ENCODE measurements around the gene JAKMIP2. TPM values are rescaled to one million over a fixed set of nuclear protein-coding genes. Genes with fewer than 3 reads are reported as not detected.

JAKMIP2 gene
- total RNA-seq, 5 donors from 2014 or later (not counting 1 experiment from before 2014, with no cell fraction given) = 1.8 to 8.3 (median 5.7) TPM

GRCh38 chr5:147560718-147561331 lies 221.7 kb downstream of the JAKMIP2 start:
- ATAC-seq (replicated peaks in 1 of 4) = no peak
- ChIA-PET CTCF (no interaction called here), POLR2A (no interaction called here)
- Histone ChIP-seq H3K27ac (ENCODE audit: low read length) (no peak overlapping the region), H3K4me1 (ENCODE audit: control insufficient read depth in 1 of 2, extremely low read depth in 1 of 2, insufficient read depth in 2 of 2, low read length in 2 of 2) (no peaks in the 10 kb centered on the region), H3K36me3 (ENCODE audit: control insufficient read depth in 2 of 2, extremely low read depth in 1 of 2, insufficient read depth in 1 of 2, low read length in 1 of 2) (no peaks in the 10 kb centered on the region), H3K4me3 (ENCODE audit: control insufficient read depth in 1 of 2, extremely low read depth in 1 of 2, low read length in 1 of 2) (no peak overlapping the region), H3K9me3 (no peaks in the 10 kb centered on the region), H3K27me3 (replicated peaks in 1 of 2; ENCODE audit: control insufficient read depth in 2 of 2, extremely low read depth in 1 of 2, insufficient read depth in 2 of 2, low read length in 1 of 2) (no peaks in the 10 kb centered on the region)
- Mint-ChIP-seq H3K4me3 (no peak overlapping the region), H3K27ac (no peak overlapping the region), H3K4me1 (no peaks in the 10 kb centered on the region), H3K9me3 (no peaks in the 10 kb centered on the region), H3K27me3 (no peaks in the 10 kb centered on the region), H3K36me3 (no peaks in the 10 kb centered on the region)
- no peak for DNase-seq
- 88% methylated on average over 1 of the region's 2 CpGs for WGBS (ENCODE audit: insufficient coverage)

- no peak overlapping the region for H3K4me3 Mint-ChIP-seq
Measured at GRCh38 chr5:147559749-147560148, 222.8 kb downstream of the JAKMIP2 start.

DNA sequence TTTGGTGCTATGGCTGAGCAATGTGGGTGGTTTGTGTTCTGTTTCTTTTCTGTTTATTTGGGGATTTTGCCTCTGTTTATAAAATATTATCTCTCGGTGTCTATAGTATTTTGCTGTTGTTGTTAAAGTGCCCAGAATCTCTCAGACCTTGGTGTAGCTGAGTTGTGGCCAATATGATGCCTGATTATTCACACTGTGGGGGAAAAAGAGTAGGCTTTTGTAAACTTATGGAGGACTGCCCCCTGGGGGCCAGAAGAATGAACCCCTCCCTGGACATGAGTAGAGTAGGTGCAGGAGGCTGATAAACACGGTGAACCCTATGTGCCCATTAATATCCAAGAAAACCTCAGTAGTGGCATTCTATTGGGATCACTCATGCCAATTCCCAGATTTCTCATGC lies 223.7 kb downstream of the JAKMIP2 start:
- Mint-ChIP-seq H3K4me3 (no peak overlapping the region), H3K9me3 (no peaks in the 10 kb centered on the region), H3K27me3 (peaks cover 0 to 4% of the 10 kb centered on the region in 2 donors), H3K4me1 (no peaks in the 10 kb centered on the region), H3K36me3 (no peaks in the 10 kb centered on the region), H3K27ac (no peak overlapping the region)
- WGBS (ENCODE audit: insufficient coverage) = 75% methylated on average over 1 of the region's 2 CpGs
- Histone ChIP-seq H3K9me3 (no peaks in the 10 kb centered on the region), H3K36me3 (ENCODE audit: control insufficient read depth in 2 of 2, extremely low read depth in 1 of 2, insufficient read depth in 1 of 2, low read length in 1 of 2) (no peaks in the 10 kb centered on the region), H3K27ac (ENCODE audit: low read length) (no peak overlapping the region), H3K27me3 (replicated peaks in 1 of 2; ENCODE audit: control insufficient read depth in 2 of 2, extremely low read depth in 1 of 2, insufficient read depth in 2 of 2, low read length in 1 of 2) (no peaks in the 10 kb centered on the region), H3K4me3 (ENCODE audit: control insufficient read depth in 1 of 2, extremely low read depth in 1 of 2, low read length in 1 of 2) (no peak overlapping the region), H3K4me1 (ENCODE audit: control insufficient read depth in 1 of 2, extremely low read depth in 1 of 2, insufficient read depth in 2 of 2, low read length in 2 of 2) (no peaks in the 10 kb centered on the region)
- POLR2A ChIA-PET = no interaction called here
- DNase-seq = no peak
- CTCF ChIA-PET = no interaction called here
- no peak for ATAC-seq (replicated peaks in 1 of 4)

More at GRCh38 chr5:147559749-147560148, 222.8 kb downstream of the JAKMIP2 start:
- no peak overlapping the region for H3K27ac Mint-ChIP-seq
- peaks cover 0 to 3% of the 10 kb centered on the region in 2 donors for H3K27me3 Mint-ChIP-seq
- no peaks in the 10 kb centered on the region for H3K27me3 ChIP-seq (replicated peaks in 1 of 2; ENCODE audit: control insufficient read depth in 2 of 2, extremely low read depth in 1 of 2, insufficient read depth in 2 of 2, low read length in 1 of 2)
- CTCF ChIA-PET = no interaction called here
- DNase-seq (no peak), ATAC-seq (replicated peaks in 1 of 4) (no peak)
- no peaks in the 10 kb centered on the region for H3K9me3 Mint-ChIP-seq
- H3K9me3 ChIP-seq = no peaks in the 10 kb centered on the region
- POLR2A ChIA-PET = no interaction called here
- H3K36me3 ChIP-seq (ENCODE audit: control insufficient read depth in 2 of 2, extremely low read depth in 1 of 2, insufficient read depth in 1 of 2, low read length in 1 of 2) = no peaks in the 10 kb centered on the region
- H3K36me3 Mint-ChIP-seq = no peaks in the 10 kb centered on the region
- WGBS (ENCODE audit: insufficient coverage) = 17% methylated on average over 1 of the region's 2 CpGs
- no peak overlapping the region for H3K27ac ChIP-seq (ENCODE audit: low read length)
- no peaks in the 10 kb centered on the region for H3K4me1 Mint-ChIP-seq
- H3K4me1 ChIP-seq (ENCODE audit: control insufficient read depth in 1 of 2, extremely low read depth in 1 of 2, insufficient read depth in 2 of 2, low read length in 2 of 2) = no peaks in the 10 kb centered on the region
- H3K4me3 ChIP-seq (ENCODE audit: control insufficient read depth in 1 of 2, extremely low read depth in 1 of 2, low read length in 1 of 2) = no peak overlapping the region

GRCh38 chr5:147557876-147558745 lies 224.4 kb downstream of the JAKMIP2 start:
- H3K36me3 ChIP-seq (ENCODE audit: control insufficient read depth in 2 of 2, extremely low read depth in 1 of 2, insufficient read depth in 1 of 2, low read length in 1 of 2) = no peaks in the 10 kb centered on the region
- no peak overlapping the region for H3K27ac ChIP-seq (ENCODE audit: low read length)
- DNase-seq = no peak
- Mint-ChIP-seq H3K4me3 (no peak overlapping the region), H3K4me1 (no peaks in the 10 kb centered on the region), H3K27me3 (peaks cover 0 to 7% of the 10 kb centered on the region in 2 donors), H3K9me3 (no peaks in the 10 kb centered on the region), H3K36me3 (no peaks in the 10 kb centered on the region), H3K27ac (no peak overlapping the region)
- CTCF ChIA-PET = interaction anchor here in 1 of 2 donors (0.5 kb wide), 1 partner anchor 104 kb away, joined by 3 read pairs; no protein-coding TSS in a partner anchor
- WGBS (ENCODE audit: insufficient coverage) = no CpG with 5 or more reads among the region's 8 CpGs
- H3K4me3 ChIP-seq (ENCODE audit: control insufficient read depth in 1 of 2, extremely low read depth in 1 of 2, low read length in 1 of 2) = no peak overlapping the region
- no peaks in the 10 kb centered on the region for H3K9me3 ChIP-seq
- POLR2A ChIA-PET = no interaction called here
- no peaks in the 10 kb centered on the region for H3K4me1 ChIP-seq (ENCODE audit: control insufficient read depth in 1 of 2, extremely low read depth in 1 of 2, insufficient read depth in 2 of 2, low read length in 2 of 2)
- ATAC-seq (replicated peaks in 1 of 4) = no peak
- no peaks in the 10 kb centered on the region for H3K27me3 ChIP-seq (replicated peaks in 1 of 2; ENCODE audit: control insufficient read depth in 2 of 2, extremely low read depth in 1 of 2, insufficient read depth in 2 of 2, low read length in 1 of 2)

- no peaks in the 10 kb centered on the region for H3K36me3 ChIP-seq (ENCODE audit: control insufficient read depth in 2 of 2, extremely low read depth in 1 of 2, insufficient read depth in 1 of 2, low read length in 1 of 2)
- no peak overlapping the region for H3K27ac Mint-ChIP-seq
- no peaks in the 10 kb centered on the region for H3K9me3 ChIP-seq
- DNase-seq (no peak), ATAC-seq (replicated peaks in 1 of 4) (no peak)
- CTCF ChIA-PET = no interaction called here
- peaks cover 0 to 11% of the 10 kb centered on the region in 2 donors for H3K27me3 Mint-ChIP-seq
- POLR2A ChIA-PET = no interaction called here
- H3K4me3 ChIP-seq (ENCODE audit: control insufficient read depth in 1 of 2, extremely low read depth in 1 of 2, low read length in 1 of 2) = no peak overlapping the region
- peaks cover 0 to 4% (median 0%) of the 10 kb centered on the region in 3 donors for H3K9me3 Mint-ChIP-seq
- H3K4me3 Mint-ChIP-seq = no peak overlapping the region
- H3K27ac ChIP-seq (ENCODE audit: low read length) = no peak overlapping the region
- no peaks in the 10 kb centered on the region for H3K27me3 ChIP-seq (replicated peaks in 1 of 2; ENCODE audit: control insufficient read depth in 2 of 2, extremely low read depth in 1 of 2, insufficient read depth in 2 of 2, low read length in 1 of 2)
- no peaks in the 10 kb centered on the region for H3K36me3 Mint-ChIP-seq
- 43% methylated on average over 1 of the region's 7 CpGs for WGBS (ENCODE audit: insufficient coverage)
- no peaks in the 10 kb centered on the region for H3K4me1 ChIP-seq (ENCODE audit: control insufficient read depth in 1 of 2, extremely low read depth in 1 of 2, insufficient read depth in 2 of 2, low read length in 2 of 2)
- no peaks in the 10 kb centered on the region for H3K4me1 Mint-ChIP-seq
Measured at GRCh38 chr5:147555176-147555575, 227.4 kb downstream of the JAKMIP2 start.

- 69% methylated on average over 3 of the region's 7 CpGs for WGBS (ENCODE audit: insufficient coverage)
- ATAC-seq (replicated peaks in 1 of 4) = no peak
- H3K9me3 ChIP-seq = no peaks in the 10 kb centered on the region
Measured at GRCh38 chr5:147554261-147554817, 228.2 kb downstream of the JAKMIP2 start.

More at GRCh38 chr5:147554261-147554817, 228.2 kb downstream of the JAKMIP2 start:
- no peak overlapping the region for H3K27ac ChIP-seq (ENCODE audit: low read length)
- no peak for DNase-seq
- H3K4me1 ChIP-seq (ENCODE audit: control insufficient read depth in 1 of 2, extremely low read depth in 1 of 2, insufficient read depth in 2 of 2, low read length in 2 of 2) = no peaks in the 10 kb centered on the region
- H3K4me1 Mint-ChIP-seq = no peaks in the 10 kb centered on the region
- ChIA-PET CTCF (no interaction called here), POLR2A (no interaction called here)
- no peak overlapping the region for H3K4me3 ChIP-seq (ENCODE audit: control insufficient read depth in 1 of 2, extremely low read depth in 1 of 2, low read length in 1 of 2)
- no peak overlapping the region for H3K4me3 Mint-ChIP-seq
- H3K27me3 ChIP-seq (replicated peaks in 1 of 2; ENCODE audit: control insufficient read depth in 2 of 2, extremely low read depth in 1 of 2, insufficient read depth in 2 of 2, low read length in 1 of 2) = no peaks in the 10 kb centered on the region
- no peaks in the 10 kb centered on the region for H3K36me3 ChIP-seq (ENCODE audit: control insufficient read depth in 2 of 2, extremely low read depth in 1 of 2, insufficient read depth in 1 of 2, low read length in 1 of 2)
- peaks cover 1 to 11% of the 10 kb centered on the region in 2 donors for H3K27me3 Mint-ChIP-seq
- peaks cover 2 to 7% (median 6%) of the 10 kb centered on the region in 3 donors for H3K9me3 Mint-ChIP-seq
- no peak overlapping the region for H3K27ac Mint-ChIP-seq
- H3K36me3 Mint-ChIP-seq = no peaks in the 10 kb centered on the region
